ENCODE measurements around the gene MPIG6B.

- TF ChIP-seq CTCF (IDR thresholded peaks at IDR 0.05) (peak in 2 of 12 donors; percentile 14 to 20), POLR2A (IDR thresholded peaks at IDR 0.05) (peak; percentile 88 to 98)
Observed at GRCh38 chr6:31702819-31703716, 20.1 kb upstream of the MPIG6B start, which contains the start of gene ABHD16A.

Data from heart left ventricle (tissue), 13 donors.